Measurements from ENCODE around the gene TNNT3.

DNA sequence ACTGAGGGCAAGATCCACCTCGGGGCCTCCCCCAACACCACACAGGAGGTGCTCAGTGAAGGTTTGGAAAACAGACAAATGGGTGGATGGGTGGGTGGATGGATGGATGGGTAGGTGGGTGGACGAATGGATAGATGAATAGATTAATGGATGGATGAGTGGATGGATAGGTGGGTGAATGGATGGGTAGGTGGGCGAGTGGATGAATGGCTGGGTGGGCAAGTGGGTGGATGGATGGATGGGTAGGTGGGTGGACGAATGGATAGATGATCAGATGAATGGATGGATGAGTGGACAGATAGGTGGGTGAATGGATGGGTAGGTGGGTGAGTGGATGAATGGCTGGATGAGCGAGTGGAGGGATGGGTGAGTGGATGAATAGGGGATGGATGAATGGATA, 26.9 kb upstream of the TNNT3 start:
- TF ChIP-seq, protein P1, sequence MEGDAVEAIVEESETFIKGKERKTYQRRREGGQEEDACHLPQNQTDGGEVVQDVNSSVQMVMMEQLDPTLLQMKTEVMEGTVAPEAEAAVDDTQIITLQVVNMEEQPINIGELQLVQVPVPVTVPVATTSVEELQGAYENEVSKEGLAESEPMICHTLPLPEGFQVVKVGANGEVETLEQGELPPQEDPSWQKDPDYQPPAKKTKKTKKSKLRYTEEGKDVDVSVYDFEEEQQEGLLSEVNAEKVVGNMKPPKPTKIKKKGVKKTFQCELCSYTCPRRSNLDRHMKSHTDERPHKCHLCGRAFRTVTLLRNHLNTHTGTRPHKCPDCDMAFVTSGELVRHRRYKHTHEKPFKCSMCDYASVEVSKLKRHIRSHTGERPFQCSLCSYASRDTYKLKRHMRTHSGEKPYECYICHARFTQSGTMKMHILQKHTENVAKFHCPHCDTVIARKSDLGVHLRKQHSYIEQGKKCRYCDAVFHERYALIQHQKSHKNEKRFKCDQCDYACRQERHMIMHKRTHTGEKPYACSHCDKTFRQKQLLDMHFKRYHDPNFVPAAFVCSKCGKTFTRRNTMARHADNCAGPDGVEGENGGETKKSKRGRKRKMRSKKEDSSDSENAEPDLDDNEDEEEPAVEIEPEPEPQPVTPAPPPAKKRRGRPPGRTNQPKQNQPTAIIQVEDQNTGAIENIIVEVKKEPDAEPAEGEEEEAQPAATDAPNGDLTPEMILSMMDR (conservative IDR thresholded peaks at IDR 0.05) = no peak
- TF ChIP-seq EZH2 (IDR thresholded peaks at IDR 0.05; ENCODE audit: low read depth) = no peak
